Ovary (tissue), 9 donors: Measurements from ENCODE around the gene DAB2. TPM values are rescaled to one million over a fixed set of nuclear protein-coding genes. Genes with fewer than 3 reads are reported as not detected.

Experiments
- DNase-seq, 5 donors: peaks; one replicate each; pipeline ENCODE4 v3.0.0-alpha.2; 2019 to 2020
- H3K27ac ChIP-seq, 2 donors: fragments of 200-600 bp; one replicate each; pipeline versions ENCODE4 v1.5.1 to v1.8.0; 2019 to 2022
- H3K27me3 ChIP-seq: fragments of 200-600 bp; one replicate; pipeline ENCODE4 v1.8.0; 2022
- H3K36me3 ChIP-seq: fragments of 200-600 bp; sonication (generic); one replicate; pipeline ENCODE4 v1.5.1; 2019
- H3K4me1 ChIP-seq: one replicate; pipeline ENCODE4 v1.8.1; 2013; ENCODE audit warnings: mild to moderate bottlenecking, moderate library complexity; ENCODE audit not compliant: insufficient read depth
- H3K4me3 ChIP-seq: fragments of 200-600 bp; sonication (generic); one replicate; pipeline ENCODE4 v1.5.1; 2017
- H3K9me3 ChIP-seq, 2 donors: fragments of 200-600 bp in 1 of 2; sonication (generic) in 1 of 2; one replicate each; pipeline versions ENCODE4 v1.5.1 to v1.8.1; 2013 to 2019; ENCODE audit warnings: mild to moderate bottlenecking in 1 of 2, moderate library complexity in 1 of 2
- EP300 ChIP-seq: sonication (generic); formaldehyde crosslinking; IDR thresholded peaks from one replicate; pipeline ENCODE4 v1.6.1; 2017; ENCODE audit warnings: antibody characterized with exemption
- POLR2A ChIP-seq: fragments of 450-650 bp; IDR thresholded peaks from one replicate; pipeline ENCODE4 v1.6.1; 2017; ENCODE audit warnings: antibody characterized with exemption, mild to moderate bottlenecking, moderate library complexity
- WGBS, 3 donors: extraction: QIAGEN DNeasy Blood & Tissue Kit in 1 of 3; methylation state at CpG; one replicate each; pipeline versions ENCODE4 v1.1.5 to v1.1.7; 2013 to 2017; 5-methylcytosine and 5-hydroxymethylcytosine counted together
- intact Hi-C, 4 donors: fragments of 100-400 bp; cut with DNase I; formaldehyde crosslinking; loops; one replicate each; pipeline versions ENCODE4 v1.11.0 to v1.15.1; 2022 to 2023
- polyA plus RNA-seq, 2 donors: library from polyadenylated mRNA; stranded (reverse); fragments of 200-250 nt in 1 of 2; fragments of 350-450 nt in 1 of 2; fragmentation: Illumina TruSeq in 1 of 2; extraction: RNeasy Lipid Tissue Mini Kit (QIAGEN cat#74804) in 1 of 2; gene quantifications; one replicate each; pipeline ENCODE4 v1.2.3, GENCODE V29; 2013 to 2014
- total RNA-seq, 7 donors: library from RNA; depleted of rRNA in 2 of 7; stranded (reverse); fragments of >200 nt in 2 of 7; fragmentation: NEBNext Ultra II Directional in 3 of 7; extraction: Animal tissue kit (Norgen Biotek cat#: 25700) in 3 of 7; gene quantifications; one replicate each; pipeline versions ENCODE4 v1.1.0 to v1.2.4, GENCODE V29; 2016 to 2023
- TF ChIP-seq, protein P1 (sequence below), 3 donors: fragments of 450-650 bp in 2 of 3; fragments of 200-600 bp in 1 of 3; IDR thresholded peaks; one replicate each; pipeline versions ENCODE4 v1.5.1 to v1.8.0; 2016 to 2022; ENCODE audit warnings: antibody characterized with exemption in 3 of 3, mild to moderate bottlenecking in 1 of 3
- donor health status: DM: no; HTN: no; CAD: no; lungs with moderate emphysema.
- donor health status: DM: no; HTN: no; CAD: no.
- donor health status: Bipolar disorder and iron deficiency.
- donor health status: DM: yes; HTN: yes; CAD: no.
- donor health status: DM: no; HTN: no; CAD: no.
- donor health status: DM: yes; HTN: yes; CAD: no.

Gene DAB2
- total and polyA plus RNA-seq, 9 donors = 25.0 to 118 (median 38.7) TPM

DNA sequence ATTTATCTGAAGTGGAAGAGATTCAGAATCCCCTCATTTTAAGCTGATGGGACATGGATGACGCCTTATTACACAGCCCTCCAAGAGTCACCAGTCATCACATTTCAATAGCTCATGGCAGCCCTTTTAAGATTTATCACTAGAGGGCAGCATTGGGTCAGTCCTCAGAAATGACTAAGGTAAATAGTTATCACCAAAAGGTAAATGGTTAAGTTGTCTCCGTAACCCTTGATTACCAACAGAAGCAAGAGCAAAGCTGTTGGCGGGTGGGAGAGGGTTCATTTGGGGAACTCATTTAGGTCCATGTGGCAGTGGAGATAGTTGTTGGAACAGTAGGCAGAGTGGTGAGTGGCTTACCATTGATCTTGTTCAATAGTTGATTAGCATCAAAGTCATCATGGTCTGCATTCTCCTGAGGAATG lies 48.5 kb downstream of the DAB2 start:
- H3K4me1 ChIP-seq = peaks cover 4% of the 10 kb centered on the region
- no peak overlapping the region for H3K27ac ChIP-seq
- H3K27me3 ChIP-seq = no peaks in the 10 kb centered on the region
- no peaks in the 10 kb centered on the region for H3K9me3 ChIP-seq
- no peak overlapping the region for H3K4me3 ChIP-seq
- TF ChIP-seq POLR2A = no peak
- TF ChIP-seq, protein P1, sequence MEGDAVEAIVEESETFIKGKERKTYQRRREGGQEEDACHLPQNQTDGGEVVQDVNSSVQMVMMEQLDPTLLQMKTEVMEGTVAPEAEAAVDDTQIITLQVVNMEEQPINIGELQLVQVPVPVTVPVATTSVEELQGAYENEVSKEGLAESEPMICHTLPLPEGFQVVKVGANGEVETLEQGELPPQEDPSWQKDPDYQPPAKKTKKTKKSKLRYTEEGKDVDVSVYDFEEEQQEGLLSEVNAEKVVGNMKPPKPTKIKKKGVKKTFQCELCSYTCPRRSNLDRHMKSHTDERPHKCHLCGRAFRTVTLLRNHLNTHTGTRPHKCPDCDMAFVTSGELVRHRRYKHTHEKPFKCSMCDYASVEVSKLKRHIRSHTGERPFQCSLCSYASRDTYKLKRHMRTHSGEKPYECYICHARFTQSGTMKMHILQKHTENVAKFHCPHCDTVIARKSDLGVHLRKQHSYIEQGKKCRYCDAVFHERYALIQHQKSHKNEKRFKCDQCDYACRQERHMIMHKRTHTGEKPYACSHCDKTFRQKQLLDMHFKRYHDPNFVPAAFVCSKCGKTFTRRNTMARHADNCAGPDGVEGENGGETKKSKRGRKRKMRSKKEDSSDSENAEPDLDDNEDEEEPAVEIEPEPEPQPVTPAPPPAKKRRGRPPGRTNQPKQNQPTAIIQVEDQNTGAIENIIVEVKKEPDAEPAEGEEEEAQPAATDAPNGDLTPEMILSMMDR (IDR thresholded peaks at IDR 0.05) = peak; percentile 42 to 58 (median 53)
- DNase-seq = peak in 2 of 5 donors; percentile 25 to 54
- WGBS, 3 donors = 67 to 71% (median 68%) methylated on average over 3 of the region's 3 CpGs
- H3K36me3 ChIP-seq = no peaks in the 10 kb centered on the region
- intact Hi-C loops = loop anchor here (5.0 kb wide), 2 partner anchors 171 to 191 kb away; no protein-coding TSS in a partner anchor

DNA sequence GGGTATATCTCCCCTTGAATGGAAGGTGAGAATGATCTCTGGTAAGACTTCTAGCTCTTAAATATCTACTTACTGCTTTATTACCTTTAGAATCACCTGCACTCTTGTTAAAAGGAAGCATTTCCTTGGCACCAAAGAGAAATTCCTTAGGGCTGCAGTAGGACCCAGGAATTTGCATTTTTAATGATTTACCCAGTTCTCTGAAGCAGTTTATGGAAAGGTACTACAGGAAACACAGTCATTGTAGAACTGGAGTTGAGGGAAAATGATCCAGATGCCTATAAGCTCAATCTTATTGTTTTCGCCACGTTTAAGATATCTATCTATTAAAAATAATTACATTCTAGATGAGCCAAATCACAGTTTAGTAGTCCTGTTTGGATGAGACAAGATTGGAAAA lies 51.0 kb downstream of the DAB2 start:
- TF ChIP-seq POLR2A (no peak), EP300 (no peak)
- TF ChIP-seq, protein P1 (IDR thresholded peaks at IDR 0.05) = no peak
- intact Hi-C loops = no loop called here
- no peaks in the 10 kb centered on the region for H3K27me3 ChIP-seq
- H3K4me3 ChIP-seq = no peak overlapping the region
- 89 to 95% (median 94%) methylated on average over 2 of the region's 2 CpGs for WGBS, 3 donors
- no peak for DNase-seq
- H3K9me3 ChIP-seq = no peaks in the 10 kb centered on the region
- H3K27ac ChIP-seq = no peak overlapping the region
- H3K4me1 ChIP-seq = peaks cover 4% of the 10 kb centered on the region
- H3K36me3 ChIP-seq = no peaks in the 10 kb centered on the region

DNA sequence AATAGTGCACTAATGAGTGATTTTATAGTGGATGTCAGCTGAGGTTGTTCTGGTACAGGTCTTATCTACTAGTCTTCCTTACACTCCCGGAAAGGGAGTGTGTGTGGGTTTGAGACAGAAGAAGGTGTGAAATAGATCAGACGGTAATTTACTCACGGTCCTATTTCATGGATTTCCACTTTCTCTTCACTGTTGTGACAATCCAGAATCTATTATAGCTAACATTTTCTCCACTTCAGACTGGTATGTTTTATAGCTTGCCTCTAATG lies 53.5 kb downstream of the DAB2 start:
- TF ChIP-seq EP300 = no peak
- TF ChIP-seq POLR2A = no peak
- TF ChIP-seq, protein P1 (IDR thresholded peaks at IDR 0.05) = no peak
- H3K36me3 ChIP-seq = no peaks in the 10 kb centered on the region
- no peak for DNase-seq
- H3K4me1 ChIP-seq = peaks cover 4% of the 10 kb centered on the region
- H3K27me3 ChIP-seq = no peaks in the 10 kb centered on the region
- H3K27ac ChIP-seq = no peak overlapping the region
- intact Hi-C loops = no loop called here
- H3K9me3 ChIP-seq = no peaks in the 10 kb centered on the region
- H3K4me3 ChIP-seq = no peak overlapping the region
- WGBS, 3 donors = 49 to 62% (median 56%) methylated on average over 3 of the region's 3 CpGs

DNA sequence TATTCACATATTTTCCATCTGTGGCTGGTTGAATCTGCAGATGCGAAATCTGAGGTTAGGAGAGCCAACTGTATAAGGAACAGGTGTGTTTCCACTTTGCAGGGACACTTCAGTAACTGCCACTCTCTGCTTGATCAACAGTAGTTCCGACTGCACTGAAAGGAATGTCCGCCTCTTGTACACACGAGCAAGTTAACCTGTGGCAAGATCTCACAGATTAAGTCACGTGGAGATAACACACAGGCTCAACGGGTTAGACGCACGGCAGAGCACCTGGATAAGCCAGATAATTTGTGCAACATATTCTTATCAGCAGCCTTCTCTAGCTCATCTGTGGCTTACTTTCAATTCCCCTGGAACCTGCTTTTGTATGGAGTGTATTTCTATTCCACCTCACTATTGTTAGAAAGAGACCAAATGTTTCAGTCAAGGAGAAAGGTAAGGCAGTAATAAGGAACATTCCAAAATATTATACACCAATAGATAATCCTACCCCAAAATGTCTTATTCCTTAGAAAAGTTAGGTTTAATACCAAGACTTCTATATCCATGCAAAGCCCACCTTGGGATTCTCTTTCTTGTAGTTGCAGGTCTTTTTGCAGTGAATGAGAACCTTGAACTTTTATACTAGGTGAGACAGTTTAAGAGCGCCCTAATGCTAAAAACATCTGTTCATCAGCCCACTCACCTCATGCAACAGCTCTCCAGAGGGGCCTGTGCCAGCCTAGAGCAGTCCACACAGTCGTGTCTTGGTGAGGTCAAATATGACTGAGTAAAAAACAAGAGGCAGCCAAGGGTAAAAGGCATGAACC lies 54.0 kb downstream of the DAB2 start:
- intact Hi-C loops = no loop called here
- 74 to 79% (median 75%) methylated on average over 10 of the region's 10 CpGs for WGBS, 3 donors
- TF ChIP-seq, protein P1 (IDR thresholded peaks at IDR 0.05) = no peak
- Histone ChIP-seq H3K27me3 (no peaks in the 10 kb centered on the region), H3K36me3 (no peaks in the 10 kb centered on the region), H3K27ac (no peak overlapping the region), H3K4me3 (no peak overlapping the region), H3K4me1 (peaks cover 4% of the 10 kb centered on the region), H3K9me3 (no peaks in the 10 kb centered on the region)
- DNase-seq = no peak
